ENCODE results near the gene SIGMAR1.

Gene SIGMAR1

GRCh38 chr9:34664281-34665066 lies 26.9 kb upstream of the SIGMAR1 start:
- ATAC-seq (ENCODE audit: low read depth) = peak; percentile 43
- H3K4me1 Mint-ChIP-seq = peaks cover 12% of the 10 kb centered on the region

GRCh38 chr9:34663303-34663605 lies 25.7 kb upstream of the SIGMAR1 start:
- H3K9me3 Mint-ChIP-seq = no peaks in the 10 kb centered on the region
- H3K27me3 Mint-ChIP-seq = no peaks in the 10 kb centered on the region
- H3K27ac Mint-ChIP-seq = no peak overlapping the region
- H3K4me3 Mint-ChIP-seq = no peak overlapping the region
- ATAC-seq (ENCODE audit: low read depth) (no peak), DNase-seq (ENCODE audit: low spot score in 2 of 2) (no peak)
- H3K36me3 Mint-ChIP-seq = peaks cover 4% of the 10 kb centered on the region
- peaks cover 12% of the 10 kb centered on the region for H3K4me1 Mint-ChIP-seq

More at GRCh38 chr9:34664281-34665066, 26.9 kb upstream of the SIGMAR1 start:
- Mint-ChIP-seq H3K9me3 (peaks cover 6% of the 10 kb centered on the region), H3K27me3 (no peaks in the 10 kb centered on the region), H3K36me3 (peaks cover 11% of the 10 kb centered on the region), H3K27ac (peak overlapping the region; percentile 95), H3K4me3 (peak overlapping the region; percentile 95)
- peak; percentile 76 to 79 for DNase-seq (ENCODE audit: low spot score in 2 of 2)

GRCh38 chr9:34662526-34663302 lies 25.1 kb upstream of the SIGMAR1 start, which contains the start of gene CCL27:
Gene CCL27 (minus strand): TSS chr9:34662657. CDS start chr9:34662633, 24 bp downstream.
- Mint-ChIP-seq H3K9me3 (no peaks in the 10 kb centered on the region), H3K36me3 (peaks cover 4% of the 10 kb centered on the region), H3K4me1 (peaks cover 12% of the 10 kb centered on the region), H3K4me3 (no peak within 1 kb of the TSS), H3K27me3 (no peaks in the 10 kb centered on the region), H3K27ac (no peak within 1 kb of the TSS)
- DNase-seq (ENCODE audit: low spot score in 2 of 2) = no peak
- ATAC-seq (ENCODE audit: low read depth) = no peak

GRCh38 chr9:34659592-34660253 lies 22.1 kb upstream of the SIGMAR1 start:
- Mint-ChIP-seq H3K4me1 (peaks cover 9% of the 10 kb centered on the region), H3K4me3 (no peak overlapping the region), H3K27me3 (peaks cover 4% of the 10 kb centered on the region), H3K9me3 (no peaks in the 10 kb centered on the region), H3K27ac (no peak overlapping the region), H3K36me3 (peaks cover 6% of the 10 kb centered on the region)
- ATAC-seq (ENCODE audit: low read depth) = no peak
- DNase-seq (ENCODE audit: low spot score in 2 of 2) = no peak

GRCh38 chr9:34658461-34658860 lies 20.9 kb upstream of the SIGMAR1 start:
- peaks cover 2% of the 10 kb centered on the region for H3K4me1 Mint-ChIP-seq
- no peak for DNase-seq (ENCODE audit: low spot score in 2 of 2)

GRCh38 chr9:34656992-34657391 lies 19.4 kb upstream of the SIGMAR1 start:
- H3K4me1 Mint-ChIP-seq = peaks cover 12% of the 10 kb centered on the region
- peaks cover 4% of the 10 kb centered on the region for H3K27me3 Mint-ChIP-seq
- ATAC-seq (ENCODE audit: low read depth) (no peak), DNase-seq (ENCODE audit: low spot score in 2 of 2) (no peak)
- no peak overlapping the region for H3K27ac Mint-ChIP-seq
- peaks cover 6% of the 10 kb centered on the region for H3K36me3 Mint-ChIP-seq
- H3K9me3 Mint-ChIP-seq = no peaks in the 10 kb centered on the region
- H3K4me3 Mint-ChIP-seq = no peak overlapping the region

More at GRCh38 chr9:34658461-34658860, 20.9 kb upstream of the SIGMAR1 start:
- ATAC-seq (ENCODE audit: low read depth) = no peak
- H3K27ac Mint-ChIP-seq = no peak overlapping the region
- H3K27me3 Mint-ChIP-seq = peaks cover 4% of the 10 kb centered on the region
- H3K4me3 Mint-ChIP-seq = no peak overlapping the region
- no peaks in the 10 kb centered on the region for H3K9me3 Mint-ChIP-seq
- H3K36me3 Mint-ChIP-seq = peaks cover 6% of the 10 kb centered on the region

- no peak overlapping the region for H3K4me3 Mint-ChIP-seq
- no peak overlapping the region for H3K27ac Mint-ChIP-seq
- ATAC-seq (ENCODE audit: low read depth) (no peak), DNase-seq (ENCODE audit: low spot score in 2 of 2) (no peak)
- H3K9me3 Mint-ChIP-seq = no peaks in the 10 kb centered on the region
- H3K36me3 Mint-ChIP-seq = peaks cover 4% of the 10 kb centered on the region
- H3K27me3 Mint-ChIP-seq = peaks cover 4% of the 10 kb centered on the region
- peaks cover 12% of the 10 kb centered on the region for H3K4me1 Mint-ChIP-seq
These were observed 17.8 kb upstream of the SIGMAR1 start for GRCh38 chr9:34655394-34655793.

- H3K36me3 Mint-ChIP-seq = peaks cover 3% of the 10 kb centered on the region
- H3K4me1 Mint-ChIP-seq = peaks cover 12% of the 10 kb centered on the region
- ATAC-seq (ENCODE audit: low read depth) (no peak), DNase-seq (ENCODE audit: low spot score in 2 of 2) (no peak)
- no peak overlapping the region for H3K4me3 Mint-ChIP-seq
- H3K27me3 Mint-ChIP-seq = peaks cover 4% of the 10 kb centered on the region
- no peaks in the 10 kb centered on the region for H3K9me3 Mint-ChIP-seq
- H3K27ac Mint-ChIP-seq = no peak overlapping the region
These were observed 16.9 kb upstream of the SIGMAR1 start for GRCh38 chr9:34654323-34655051.

- ATAC-seq (ENCODE audit: low read depth) (no peak), DNase-seq (ENCODE audit: low spot score in 2 of 2) (no peak)
- H3K27ac Mint-ChIP-seq = no peak overlapping the region
- no peaks in the 10 kb centered on the region for H3K9me3 Mint-ChIP-seq
- peaks cover 14% of the 10 kb centered on the region for H3K4me1 Mint-ChIP-seq
- H3K36me3 Mint-ChIP-seq = peaks cover 5% of the 10 kb centered on the region
- peaks cover 4% of the 10 kb centered on the region for H3K27me3 Mint-ChIP-seq
- no peak overlapping the region for H3K4me3 Mint-ChIP-seq
These were observed 15.8 kb upstream of the SIGMAR1 start for GRCh38 chr9:34653151-34654072.

- Mint-ChIP-seq H3K4me1 (peaks cover 21% of the 10 kb centered on the region), H3K27ac (no peak overlapping the region), H3K4me3 (no peak overlapping the region), H3K36me3 (peaks cover 8% of the 10 kb centered on the region), H3K9me3 (no peaks in the 10 kb centered on the region), H3K27me3 (peaks cover 4% of the 10 kb centered on the region)
- ATAC-seq (ENCODE audit: low read depth) = no peak
- DNase-seq (ENCODE audit: low spot score in 2 of 2) = no peak
These were observed 15.0 kb upstream of the SIGMAR1 start for GRCh38 chr9:34652602-34653000.

GRCh38 chr9:34651876-34652601 lies 14.5 kb upstream of the SIGMAR1 start, which contains the start of gene IL11RA:
Gene IL11RA (plus strand): TSS chr9:34652185. CDS start chr9:34655218, 3,033 bp downstream.
- Mint-ChIP-seq H3K27ac (peak within 1 kb of the TSS; percentile 22), H3K9me3 (no peaks in the 10 kb centered on the region), H3K36me3 (peaks cover 8% of the 10 kb centered on the region), H3K4me3 (no peak within 1 kb of the TSS), H3K27me3 (peaks cover 4% of the 10 kb centered on the region), H3K4me1 (peaks cover 26% of the 10 kb centered on the region)
- DNase-seq (ENCODE audit: low spot score in 2 of 2) = no peak
- ATAC-seq (ENCODE audit: low read depth) = peak; percentile 29

GRCh38 chr9:34651321-34651720 lies 13.7 kb upstream of the SIGMAR1 start:
- H3K4me3 Mint-ChIP-seq = no peak overlapping the region

More at GRCh38 chr9:34651321-34651720, 13.7 kb upstream of the SIGMAR1 start:
- ATAC-seq (ENCODE audit: low read depth) (no peak), DNase-seq (ENCODE audit: low spot score in 2 of 2) (no peak)
- Mint-ChIP-seq H3K27ac (peak overlapping the region; percentile 22), H3K9me3 (no peaks in the 10 kb centered on the region), H3K27me3 (peaks cover 4% of the 10 kb centered on the region), H3K4me1 (peaks cover 26% of the 10 kb centered on the region), H3K36me3 (peaks cover 8% of the 10 kb centered on the region)
